DND-41 (cell line): Measurements from ENCODE around the gene PDPR.
"Not testable (repeated sequence)": the region's sequence is repeated elsewhere in the genome, so short reads cannot be mapped to it uniquely, and the experiment has no call there.

Experiments used
- ATAC-seq: fragments of 200-7000 bp; cut with Tn5 transposase; 3 replicates; pipeline ENCODE4 v1.9.1; 2021; ENCODE audit warnings: low read depth; ENCODE audit not compliant: insufficient read depth
- DNase-seq: peaks from one replicate; pipeline ENCODE4 v3.0.0-alpha.2; 2020
- H2AFZ ChIP-seq: 2 replicates; pipeline ENCODE4 v1.6.0; 2012; ENCODE audit warnings: low read depth, low read length
- H3K27ac ChIP-seq: 2 replicates; pipeline ENCODE4 v1.5.1; 2012; ENCODE audit warnings: low read length, inconsistent platforms
- H3K27me3 ChIP-seq: fragments of 200-600 bp; sonication (generic); 2 replicates; pipeline ENCODE4 v1.6.0; 2012; ENCODE audit warnings: low read length, mild to moderate bottlenecking, inconsistent platforms; ENCODE audit not compliant: insufficient read depth, poor library complexity
- H3K36me3 ChIP-seq: 2 replicates; pipeline ENCODE4 v1.5.1; 2012; ENCODE audit warnings: low read length, inconsistent platforms; ENCODE audit not compliant: insufficient read depth
- H3K4me1 ChIP-seq: 2 replicates; pipeline ENCODE4 v1.5.1; 2012; ENCODE audit warnings: mild to moderate bottlenecking, low read length; ENCODE audit not compliant: insufficient read depth
- H3K4me2 ChIP-seq: 2 replicates; pipeline ENCODE4 v1.6.0; 2012; ENCODE audit warnings: mild to moderate bottlenecking, moderate library complexity, low read length, inconsistent platforms; ENCODE audit not compliant: insufficient read depth
- H3K4me3 ChIP-seq, 2 experiments: fragments of 200-600 bp in 1 of 2; shearing (Covaris generic) in 1 of 2; 2 replicates each; pipeline ENCODE4 v1.5.1; 2012 to 2016; ENCODE audit warnings: inconsistent platforms in 2 of 2, low read length in 2 of 2, mild to moderate bottlenecking in 2 of 2, low read depth in 1 of 2, moderate library complexity in 1 of 2
- H3K79me2 ChIP-seq: 2 replicates; pipeline ENCODE4 v1.6.0; 2012; ENCODE audit warnings: low read length, inconsistent platforms; ENCODE audit not compliant: insufficient read depth
- H3K9ac ChIP-seq: 2 replicates; pipeline ENCODE4 v1.6.0; 2012; ENCODE audit warnings: low read depth, mild to moderate bottlenecking, inconsistent platforms, low read length, moderate library complexity
- H3K9me3 ChIP-seq: 2 replicates; pipeline ENCODE4 v1.5.1; 2012; ENCODE audit warnings: low read length, moderate library complexity, mild to moderate bottlenecking, inconsistent platforms; ENCODE audit not compliant: insufficient read depth, severe bottlenecking
- H4K20me1 ChIP-seq: 2 replicates; pipeline ENCODE4 v1.6.0; 2012; ENCODE audit warnings: low read length; ENCODE audit not compliant: insufficient read depth

The PDPR gene

GRCh38 chr16:70113599-70113981 is 542 bp upstream of the PDPR start:
- Histone ChIP-seq H2AFZ (peak overlapping the region; percentile 71), H3K9ac (peak overlapping the region; percentile 71), H3K4me2 (peak overlapping the region; percentile 74), H3K4me1 (peaks cover 14% of the 10 kb centered on the region), H3K79me2 (peaks cover 31% of the 10 kb centered on the region), H3K4me3 (peak overlapping the region in 1 of 2 experiments; percentile 96; a peak in 2 of 4 replicates)
- H3K9me3 ChIP-seq, H3K27me3 ChIP-seq, H4K20me1 ChIP-seq, H3K36me3 ChIP-seq, DNase-seq, H3K27ac ChIP-seq: not testable (repeated sequence)
- peak; percentile 31; the same call in 1 of the 3 replicates for ATAC-seq

GRCh38 chr16:70118354-70118753 is 4.2 kb downstream of the PDPR start:
- H3K4me2 ChIP-seq, DNase-seq, H3K27me3 ChIP-seq, H3K4me3 ChIP-seq, H3K9me3 ChIP-seq, ATAC-seq, H3K9ac ChIP-seq, H3K27ac ChIP-seq, H2AFZ ChIP-seq: not testable (repeated sequence)
- Histone ChIP-seq H3K36me3 (peaks cover 22% of the 10 kb centered on the region), H3K79me2 (peaks cover 38% of the 10 kb centered on the region), H3K4me1 (peaks cover 14% of the 10 kb centered on the region), H4K20me1 (peaks cover 10% of the 10 kb centered on the region; the same call in 1 of the 2 replicates)

DNA sequence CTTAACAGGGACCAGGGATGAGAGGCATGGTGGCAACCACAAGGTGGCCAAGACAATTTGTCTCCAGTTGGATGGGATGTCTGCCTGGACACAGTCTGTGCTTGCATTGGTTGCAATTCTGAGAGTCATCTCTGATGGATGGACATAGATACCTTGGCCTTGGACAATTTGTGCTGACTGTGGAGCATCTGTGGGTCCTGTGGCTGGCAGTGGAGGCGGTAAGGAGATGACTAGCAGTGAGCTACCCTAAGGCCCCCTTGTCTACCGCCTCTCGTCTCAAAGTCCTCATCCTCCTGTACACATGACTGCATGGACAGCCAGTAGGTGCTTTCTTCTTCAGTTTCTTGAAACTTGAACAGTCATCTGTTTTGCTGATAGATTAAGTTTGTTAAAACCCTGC is 4.6 kb downstream of the PDPR start:
- Histone ChIP-seq H4K20me1 (peaks cover 10% of the 10 kb centered on the region; the same call in 1 of the 2 replicates), H3K36me3 (peaks cover 27% of the 10 kb centered on the region), H3K4me1 (peaks cover 11% of the 10 kb centered on the region), H3K79me2 (peaks cover 38% of the 10 kb centered on the region)
- not testable (repeated sequence) for H3K27ac ChIP-seq, H3K4me3 ChIP-seq, H3K4me2 ChIP-seq, DNase-seq, H3K9me3 ChIP-seq, H3K9ac ChIP-seq, ATAC-seq, H3K27me3 ChIP-seq, H2AFZ ChIP-seq

DNA sequence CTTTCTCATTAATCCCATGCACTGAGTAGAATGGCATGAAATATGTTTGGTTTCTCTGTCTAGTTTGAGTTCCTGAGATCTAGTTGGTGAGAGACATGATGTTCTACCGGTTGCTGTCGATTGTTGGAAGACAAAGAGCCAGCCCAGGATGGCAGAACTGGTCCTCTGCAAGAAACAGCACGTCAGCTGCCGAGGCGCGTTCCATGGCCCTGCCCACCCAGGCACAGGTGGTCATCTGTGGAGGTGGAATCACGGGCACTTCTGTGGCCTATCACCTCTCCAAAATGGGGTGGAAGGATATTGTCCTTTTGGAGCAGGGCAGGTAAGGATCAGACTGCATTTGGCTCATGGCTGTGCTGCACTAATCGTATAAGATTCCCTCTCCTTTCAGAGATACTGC is 6.3 kb downstream of the PDPR start:
- H3K27me3 ChIP-seq, H3K4me3 ChIP-seq, H3K27ac ChIP-seq, H3K4me2 ChIP-seq, H3K9me3 ChIP-seq, DNase-seq, H4K20me1 ChIP-seq, H2AFZ ChIP-seq, H3K4me1 ChIP-seq, H3K9ac ChIP-seq, ATAC-seq: not testable (repeated sequence)
- Histone ChIP-seq H3K36me3 (peaks cover 36% of the 10 kb centered on the region), H3K79me2 (peaks cover 28% of the 10 kb centered on the region)

- not testable (repeated sequence) for H3K4me2 ChIP-seq, ATAC-seq, H3K27ac ChIP-seq, H2AFZ ChIP-seq, H3K4me1 ChIP-seq, H3K4me3 ChIP-seq, H3K9me3 ChIP-seq, DNase-seq, H4K20me1 ChIP-seq, H3K79me2 ChIP-seq, H3K27me3 ChIP-seq, H3K9ac ChIP-seq
- H3K36me3 ChIP-seq = peaks cover 68% of the 10 kb centered on the region
These were observed 9.7 kb downstream of the PDPR start for GRCh38 chr16:70123822-70124221.

DNA sequence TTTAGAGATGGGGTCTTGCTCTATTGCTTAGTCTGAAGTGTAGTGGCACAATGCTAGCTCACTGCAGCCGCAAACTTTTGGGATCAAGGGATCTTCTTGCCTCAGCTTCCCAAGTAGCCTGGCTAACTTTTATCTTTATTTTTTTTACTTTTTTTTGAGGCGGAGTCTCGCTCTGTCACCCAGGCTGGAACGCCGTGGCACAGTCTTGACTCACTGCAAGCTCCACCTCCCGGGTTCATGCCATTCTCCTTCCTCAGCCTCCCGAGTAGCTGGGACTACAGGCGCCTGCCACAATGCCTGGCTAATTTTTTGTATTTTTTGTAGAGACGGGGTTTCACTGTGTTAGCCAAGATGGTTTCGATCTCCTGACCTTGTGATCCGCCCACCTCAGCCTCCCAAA is 12.1 kb downstream of the PDPR start:
- H4K20me1 ChIP-seq, H2AFZ ChIP-seq, H3K9me3 ChIP-seq, DNase-seq, H3K9ac ChIP-seq, ATAC-seq, H3K27ac ChIP-seq, H3K79me2 ChIP-seq, H3K4me2 ChIP-seq, H3K27me3 ChIP-seq, H3K4me1 ChIP-seq, H3K4me3 ChIP-seq: not testable (repeated sequence)
- peaks cover 84% of the 10 kb centered on the region for H3K36me3 ChIP-seq

- H4K20me1 ChIP-seq, H3K27ac ChIP-seq, H3K27me3 ChIP-seq, H3K79me2 ChIP-seq, H3K4me2 ChIP-seq, H3K9me3 ChIP-seq, H3K9ac ChIP-seq, DNase-seq, H2AFZ ChIP-seq, H3K4me3 ChIP-seq, ATAC-seq, H3K4me1 ChIP-seq: not testable (repeated sequence)
- peaks cover 83% of the 10 kb centered on the region for H3K36me3 ChIP-seq
These were observed 13.6 kb downstream of the PDPR start for GRCh38 chr16:70127706-70128105.

DNA sequence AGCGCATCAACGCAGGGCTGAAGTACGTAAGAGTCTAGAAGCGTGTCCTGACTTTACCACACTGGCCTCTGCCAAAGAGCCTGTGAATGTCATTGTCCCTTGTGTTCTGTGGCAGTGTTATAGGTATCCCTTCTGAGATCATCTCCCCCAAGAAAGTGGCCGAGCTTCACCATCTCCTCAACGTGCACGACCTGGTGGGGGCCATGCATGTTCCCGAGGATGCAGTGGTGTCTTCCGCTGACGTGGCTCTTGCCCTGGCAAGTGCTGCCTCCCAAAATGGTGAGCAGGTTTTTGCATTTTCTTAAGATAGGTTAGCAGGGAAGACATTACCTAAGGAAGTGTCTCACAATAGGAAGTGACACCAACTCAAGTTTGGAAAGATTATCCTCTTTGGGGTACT is 14.7 kb downstream of the PDPR start:
- H3K9ac ChIP-seq, H3K4me1 ChIP-seq, DNase-seq, H3K9me3 ChIP-seq, H2AFZ ChIP-seq, H3K4me2 ChIP-seq, ATAC-seq, H4K20me1 ChIP-seq, H3K27me3 ChIP-seq, H3K4me3 ChIP-seq, H3K79me2 ChIP-seq, H3K27ac ChIP-seq: not testable (repeated sequence)
- peaks cover 84% of the 10 kb centered on the region for H3K36me3 ChIP-seq
